HepG2 (cell line): ENCODE data around the gene OR7G3. TPM values are rescaled to one million over a fixed set of nuclear protein-coding genes. Genes with fewer than 3 reads are reported as not detected.

Experiments
- DR1 ChIP-seq: sonication (generic); formaldehyde crosslinking; IDR thresholded peaks from 2 replicates; pipeline ENCODE4 v1.8.0; 2021; ENCODE audit warnings: mild to moderate bottlenecking, missing genetic modification reagents, inconsistent platforms
- FOSL1 ChIP-seq: sonication (generic); formaldehyde crosslinking; IDR thresholded peaks from 2 replicates; pipeline ENCODE4 v1.9.0; 2021; ENCODE audit warnings: missing genetic modification reagents, borderline replicate concordance
- GABPA ChIP-seq, 2 experiments: IDR thresholded peaks; 2 replicates each; pipeline ENCODE4 v1.6.1; 2011 to 2016; ENCODE audit warnings: low read depth in 2 of 2, low read length in 1 of 2, missing biosample characterization in 1 of 2, missing genetic modification characterization in 1 of 2
- GMEB2 ChIP-seq: IDR thresholded peaks from 2 replicates; pipeline ENCODE4 v1.6.1; 2016; ENCODE audit warnings: missing biosample characterization, missing genetic modification reagents, low read depth
- KAT8 ChIP-seq: IDR thresholded peaks from 2 replicates; pipeline ENCODE4 v1.6.1; 2016; ENCODE audit warnings: missing genetic modification reagents, missing compliant biosample characterization
- MAX ChIP-seq: IDR thresholded peaks from 2 replicates; pipeline ENCODE4 v1.6.1; 2012; ENCODE audit warnings: inconsistent platforms
- MTF2 ChIP-seq: sonication (generic); formaldehyde crosslinking; IDR thresholded peaks from 2 replicates; pipeline ENCODE4 v1.5.0; 2020; ENCODE audit warnings: missing genetic modification reagents, borderline replicate concordance
- NFYB ChIP-seq: sonication (generic); formaldehyde crosslinking; IDR thresholded peaks from 2 replicates; pipeline ENCODE4 v1.4.0; 2020; ENCODE audit warnings: missing genetic modification reagents
- PHF8 ChIP-seq: sonication (generic); formaldehyde crosslinking; IDR thresholded peaks from 2 replicates; pipeline ENCODE4 v1.5.0; 2020; ENCODE audit warnings: missing genetic modification reagents
- RBAK ChIP-seq: sonication (generic); formaldehyde crosslinking; IDR thresholded peaks from 2 replicates; pipeline ENCODE4 v1.5.1; 2020; ENCODE audit warnings: mild to moderate bottlenecking, missing genetic modification reagents
- RBFOX2 ChIP-seq: fragments of 200-400 bp; formaldehyde crosslinking; IDR thresholded peaks from 2 replicates; pipeline ENCODE4 v1.6.1; 2017; ENCODE audit warnings: low read depth, mild to moderate bottlenecking, low read length
- ZEB1 ChIP-seq: IDR thresholded peaks from 2 replicates; pipeline ENCODE4 v1.6.1; 2012; ENCODE audit warnings: mild to moderate bottlenecking, low read depth, inconsistent platforms; ENCODE audit not compliant: insufficient replicate concordance
- ZNF331 ChIP-seq: sonication (generic); formaldehyde crosslinking; IDR thresholded peaks from 2 replicates; pipeline ENCODE4 v1.4.0; 2020; ENCODE audit warnings: missing genetic modification reagents
- ZNF362 ChIP-seq: sonication (generic); formaldehyde crosslinking; IDR thresholded peaks from 2 replicates; pipeline ENCODE4 v1.4.0; 2020; ENCODE audit warnings: missing genetic modification reagents, mild to moderate bottlenecking, borderline replicate concordance
- ZNF496 ChIP-seq: sonication (generic); formaldehyde crosslinking; IDR thresholded peaks from 2 replicates; pipeline ENCODE4 v1.8.1; 2023; ENCODE audit warnings: mild to moderate bottlenecking, moderate library complexity, missing genetic modification reagents; ENCODE audit not compliant: insufficient replicate concordance
- ZNF768 ChIP-seq: sonication (generic); formaldehyde crosslinking; IDR thresholded peaks from 2 replicates; pipeline ENCODE4 v1.4.0; 2020; ENCODE audit warnings: missing genetic modification reagents
- ZNF788 ChIP-seq: sonication (generic); formaldehyde crosslinking; IDR thresholded peaks from 2 replicates; pipeline ENCODE4 v1.5.0; 2020; ENCODE audit warnings: mild to moderate bottlenecking, missing genetic modification reagents, borderline replicate concordance
- polyA plus RNA-seq, 8 experiments: library from polyadenylated mRNA; depleted of rRNA in 3 of 8; stranded (reverse) in 7 of 8; unstranded in 1 of 8; fragments of >200 nt; fragmentation: Illumina TruSeq in 4 of 8; extraction: Trizol in 4 of 8; gene quantifications; 2 replicates each; pipeline versions ENCODE4 v1.2.1 to v1.2.3, GENCODE V29; 2011 to 2016; ENCODE audit warnings: low read depth in 4 of 8, missing spikeins in 1 of 8, mixed read lengths in 1 of 8; ENCODE audit not compliant: insufficient read depth in 1 of 8
- total RNA-seq, 5 experiments: library from RNA; depleted of rRNA; stranded (reverse); fragments of >200 nt; fragmentation: Illumina TruSeq; extraction: Trizol; gene quantifications; 2 replicates each; pipeline ENCODE4 v1.2.3, GENCODE V29; 2016; ENCODE audit warnings: low read depth in 1 of 5
- TF ChIP-seq, protein P1 (sequence below): sonication (generic); formaldehyde crosslinking; IDR thresholded peaks from 2 replicates; pipeline ENCODE4 v1.5.0; 2020; ENCODE audit warnings: mild to moderate bottlenecking, missing genetic modification reagents, moderate library complexity
- TF ChIP-seq, protein P2 (sequence below): sonication (generic); formaldehyde crosslinking; IDR thresholded peaks from 2 replicates; pipeline ENCODE4 v1.4.0; 2020; ENCODE audit warnings: low read depth, mild to moderate bottlenecking, missing genetic modification reagents
- TF ChIP-seq, protein P3 (sequence below): sonication (generic); formaldehyde crosslinking; IDR thresholded peaks from 2 replicates; pipeline ENCODE4 v1.4.0; 2020; ENCODE audit warnings: missing genetic modification reagents
- TF ChIP-seq, protein P4 (sequence below): sonication (generic); formaldehyde crosslinking; conservative IDR thresholded peaks from 2 replicates; pipeline ENCODE4 v1.4.0; 2020; ENCODE audit warnings: missing genetic modification reagents

Gene OR7G3
- total and polyA plus RNA-seq, 2 of the 13 experiments (the other 11 are each of a cell fraction or from before 2014, with no cell fraction given): not detected

DNA sequence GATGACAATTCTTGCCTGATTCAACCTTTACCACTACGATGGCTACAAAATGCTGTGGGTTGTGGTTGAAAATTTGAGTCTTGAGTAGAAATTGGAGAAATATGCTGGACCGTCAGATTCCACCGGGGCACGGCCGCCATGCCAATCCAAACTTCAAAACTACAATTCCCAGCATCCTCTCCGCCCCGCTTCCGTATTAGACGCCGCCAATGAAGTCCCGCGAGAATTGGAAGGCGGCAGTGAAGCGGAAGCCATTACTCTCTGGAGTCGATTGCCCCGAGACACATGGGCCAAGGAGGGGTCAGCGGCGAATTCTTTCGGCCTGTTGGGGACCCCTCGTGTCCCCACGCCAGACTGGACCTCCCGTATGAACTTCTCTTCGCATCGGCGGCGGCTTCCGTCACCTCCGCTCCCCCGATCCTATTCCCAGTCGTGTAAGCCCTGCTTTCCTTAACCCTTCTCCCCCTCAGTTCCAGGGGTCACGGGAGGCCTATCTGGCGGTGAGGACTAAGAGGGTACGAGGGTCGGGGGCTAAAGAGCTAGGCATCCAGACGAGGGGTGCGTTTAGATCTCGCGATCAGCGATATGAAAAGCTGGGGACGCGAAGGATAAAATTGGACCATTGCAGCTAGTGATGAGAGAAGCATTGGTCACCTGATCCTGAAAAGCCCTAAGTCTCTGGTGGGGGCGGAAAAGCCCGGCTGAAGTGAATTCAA lies 13.6 kb upstream of the OR7G3 start, which contains the start of gene ZNF317 (continued):
- TF ChIP-seq, protein P1, sequence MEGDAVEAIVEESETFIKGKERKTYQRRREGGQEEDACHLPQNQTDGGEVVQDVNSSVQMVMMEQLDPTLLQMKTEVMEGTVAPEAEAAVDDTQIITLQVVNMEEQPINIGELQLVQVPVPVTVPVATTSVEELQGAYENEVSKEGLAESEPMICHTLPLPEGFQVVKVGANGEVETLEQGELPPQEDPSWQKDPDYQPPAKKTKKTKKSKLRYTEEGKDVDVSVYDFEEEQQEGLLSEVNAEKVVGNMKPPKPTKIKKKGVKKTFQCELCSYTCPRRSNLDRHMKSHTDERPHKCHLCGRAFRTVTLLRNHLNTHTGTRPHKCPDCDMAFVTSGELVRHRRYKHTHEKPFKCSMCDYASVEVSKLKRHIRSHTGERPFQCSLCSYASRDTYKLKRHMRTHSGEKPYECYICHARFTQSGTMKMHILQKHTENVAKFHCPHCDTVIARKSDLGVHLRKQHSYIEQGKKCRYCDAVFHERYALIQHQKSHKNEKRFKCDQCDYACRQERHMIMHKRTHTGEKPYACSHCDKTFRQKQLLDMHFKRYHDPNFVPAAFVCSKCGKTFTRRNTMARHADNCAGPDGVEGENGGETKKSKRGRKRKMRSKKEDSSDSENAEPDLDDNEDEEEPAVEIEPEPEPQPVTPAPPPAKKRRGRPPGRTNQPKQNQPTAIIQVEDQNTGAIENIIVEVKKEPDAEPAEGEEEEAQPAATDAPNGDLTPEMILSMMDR: 0 out of 2 replicates have a peak, but pooled peaks have one; percentile 8
- TF ChIP-seq MAX: peak; percentile 79
- peak; percentile 88 for TF ChIP-seq DR1 (CRISPR knock-in tag)
- TF ChIP-seq ZNF768: peak; percentile 36; the same call in 1 of the 2 replicates
- TF ChIP-seq ZNF331 (CRISPR knock-in tag): no peak
- TF ChIP-seq RBAK (CRISPR knock-in tag): no peak
- peak; percentile 94 for TF ChIP-seq PHF8 (CRISPR knock-in tag)
- TF ChIP-seq RBFOX2: peak; percentile 66
- no peak for TF ChIP-seq ZEB1
- no peak for TF ChIP-seq ZNF362 (CRISPR knock-in tag)
- no peak for TF ChIP-seq FOSL1 (CRISPR knock-in tag)
- TF ChIP-seq NFYB: peak; percentile 55
- TF ChIP-seq ZNF496 (CRISPR knock-in tag): no peak
- TF ChIP-seq, protein P2, sequence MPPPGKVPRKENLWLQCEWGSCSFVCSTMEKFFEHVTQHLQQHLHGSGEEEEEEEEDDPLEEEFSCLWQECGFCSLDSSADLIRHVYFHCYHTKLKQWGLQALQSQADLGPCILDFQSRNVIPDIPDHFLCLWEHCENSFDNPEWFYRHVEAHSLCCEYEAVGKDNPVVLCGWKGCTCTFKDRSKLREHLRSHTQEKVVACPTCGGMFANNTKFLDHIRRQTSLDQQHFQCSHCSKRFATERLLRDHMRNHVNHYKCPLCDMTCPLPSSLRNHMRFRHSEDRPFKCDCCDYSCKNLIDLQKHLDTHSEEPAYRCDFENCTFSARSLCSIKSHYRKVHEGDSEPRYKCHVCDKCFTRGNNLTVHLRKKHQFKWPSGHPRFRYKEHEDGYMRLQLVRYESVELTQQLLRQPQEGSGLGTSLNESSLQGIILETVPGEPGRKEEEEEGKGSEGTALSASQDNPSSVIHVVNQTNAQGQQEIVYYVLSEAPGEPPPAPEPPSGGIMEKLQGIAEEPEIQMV (CRISPR knock-in tag): no peak
- TF ChIP-seq GMEB2 (CRISPR knock-in tag): peak; percentile 79
- TF ChIP-seq, protein P3, sequence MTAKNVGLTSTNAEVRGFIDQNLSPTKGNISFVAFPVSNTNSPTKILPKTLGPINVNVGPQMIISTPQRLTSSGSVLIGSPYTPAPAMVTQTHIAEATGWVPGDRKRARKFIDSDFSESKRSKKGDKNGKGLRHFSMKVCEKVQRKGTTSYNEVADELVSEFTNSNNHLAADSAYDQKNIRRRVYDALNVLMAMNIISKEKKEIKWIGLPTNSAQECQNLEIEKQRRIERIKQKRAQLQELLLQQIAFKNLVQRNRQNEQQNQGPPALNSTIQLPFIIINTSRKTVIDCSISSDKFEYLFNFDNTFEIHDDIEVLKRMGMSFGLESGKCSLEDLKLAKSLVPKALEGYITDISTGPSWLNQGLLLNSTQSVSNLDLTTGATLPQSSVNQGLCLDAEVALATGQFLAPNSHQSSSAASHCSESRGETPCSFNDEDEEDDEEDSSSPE (CRISPR knock-in tag): peak; percentile 79
- peak; percentile 60 for TF ChIP-seq GABPA (IDR thresholded peaks at IDR 0.05; ENCODE audit: low read depth, low read length)
- TF ChIP-seq GABPA (CRISPR knock-in tag; IDR thresholded peaks at IDR 0.05; ENCODE audit: low read depth): peak; percentile 92
- TF ChIP-seq ZNF788: peak; percentile 54; the same call in 1 of the 2 replicates
- peak; percentile 90 for TF ChIP-seq KAT8 (CRISPR knock-in tag)
- TF ChIP-seq, protein P4, sequence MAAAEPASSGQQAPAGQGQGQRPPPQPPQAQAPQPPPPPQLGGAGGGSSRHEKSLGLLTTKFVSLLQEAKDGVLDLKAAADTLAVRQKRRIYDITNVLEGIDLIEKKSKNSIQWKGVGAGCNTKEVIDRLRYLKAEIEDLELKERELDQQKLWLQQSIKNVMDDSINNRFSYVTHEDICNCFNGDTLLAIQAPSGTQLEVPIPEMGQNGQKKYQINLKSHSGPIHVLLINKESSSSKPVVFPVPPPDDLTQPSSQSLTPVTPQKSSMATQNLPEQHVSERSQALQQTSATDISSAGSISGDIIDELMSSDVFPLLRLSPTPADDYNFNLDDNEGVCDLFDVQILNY: no peak
- TF ChIP-seq MTF2 (CRISPR knock-in tag): no peak
